ENCODE measurements around the gene PAX8.

Gene PAX8

GRCh38 chr2:113175736-113176695 is 102.7 kb downstream of the PAX8 start:
- H3K4me2 ChIP-seq, result peak overlapping the region; percentile 95 to 100 (median 98)

GRCh38 chr2:113175042-113175628 is 103.6 kb downstream of the PAX8 start:
- Histone ChIP-seq H3K27me3 (no peaks in the 10 kb centered on the region), H4K20me1 (peaks cover 0 to 53% (median 25%) of the 10 kb centered on the region in 11 experiments; a peak in 12 of 22 replicates), H3K4me1 (peaks cover 63 to 73% (median 65%) of the 10 kb centered on the region in 10 experiments), H3K9me3 (replicated peaks in 1 of 11) (no peaks in the 10 kb centered on the region), H3K27ac (peak overlapping the region; percentile 71 to 82 (median 79)), H3K36me3 (peaks cover 0 to 32% (median 0%) of the 10 kb centered on the region in 11 experiments; a peak in 8 of 22 replicates), H3K4me3 (peak overlapping the region; percentile 54 to 80 (median 64)), H3K9ac (peak overlapping the region; percentile 67 to 85 (median 76)), H3K4me2 (peak overlapping the region; percentile 95 to 100 (median 98))
- no peak for TF ChIP-seq Cebpa-rat (IDR thresholded peaks at IDR 0.05)

More at GRCh38 chr2:113175736-113176695, 102.7 kb downstream of the PAX8 start:
- no peaks in the 10 kb centered on the region for H3K9me3 ChIP-seq (replicated peaks in 1 of 11)
- H3K27ac ChIP-seq, result peak overlapping the region in 10 of 11 experiments; percentile 71 to 82 (median 79); a peak in 19 of 22 replicates
- peak overlapping the region; percentile 54 to 80 (median 64); a peak in 19 of 20 replicates for H3K4me3 ChIP-seq
- H3K4me1 ChIP-seq, result peaks cover 72 to 82% (median 74%) of the 10 kb centered on the region in 10 experiments
- H4K20me1 ChIP-seq, result peaks cover 0 to 62% (median 27%) of the 10 kb centered on the region in 11 experiments; a peak in 14 of 22 replicates
- no peak for TF ChIP-seq Cebpa-rat (IDR thresholded peaks at IDR 0.05)
- H3K9ac ChIP-seq, result peak overlapping the region; percentile 67 to 85 (median 76); a peak in 21 of 22 replicates
- peaks cover 0 to 33% (median 0%) of the 10 kb centered on the region in 11 experiments; a peak in 8 of 22 replicates for H3K36me3 ChIP-seq
- H3K27me3 ChIP-seq, result no peaks in the 10 kb centered on the region

- H3K36me3 ChIP-seq, result peaks cover 0 to 27% (median 0%) of the 10 kb centered on the region in 11 experiments; a peak in 8 of 22 replicates
- peaks cover 0 to 45% (median 17%) of the 10 kb centered on the region in 11 experiments; a peak in 12 of 22 replicates for H4K20me1 ChIP-seq
- peak overlapping the region; percentile 95 to 100 (median 98) for H3K4me2 ChIP-seq
- peak overlapping the region; percentile 67 to 85 (median 76) for H3K9ac ChIP-seq
- H3K4me3 ChIP-seq, result peak overlapping the region; percentile 54 to 80 (median 64)
- H3K27me3 ChIP-seq, result no peaks in the 10 kb centered on the region
- H3K9me3 ChIP-seq (replicated peaks in 1 of 11), result no peaks in the 10 kb centered on the region
- no peak for TF ChIP-seq Cebpa-rat (IDR thresholded peaks at IDR 0.05)
- peaks cover 55 to 69% (median 57%) of the 10 kb centered on the region in 10 experiments for H3K4me1 ChIP-seq
- H3K27ac ChIP-seq, result peak overlapping the region; percentile 71 to 82 (median 79)
Measured at GRCh38 chr2:113174376-113174750, 104.4 kb downstream of the PAX8 start.

- Histone ChIP-seq H3K27ac (peak within 1 kb of the TSS; percentile 71 to 82 (median 79)), H3K36me3 (peaks cover 0 to 23% (median 0%) of the 10 kb centered on the region in 11 experiments; a peak in 8 of 22 replicates), H4K20me1 (peaks cover 0 to 39% (median 12%) of the 10 kb centered on the region in 11 experiments; a peak in 12 of 22 replicates), H3K9ac (peak within 1 kb of the TSS; percentile 67 to 85 (median 76)), H3K4me3 (peak within 1 kb of the TSS; percentile 54 to 80 (median 64)), H3K9me3 (replicated peaks in 1 of 11) (no peaks in the 10 kb centered on the region), H3K4me1 (peaks cover 56 to 69% (median 57%) of the 10 kb centered on the region in 10 experiments), H3K4me2 (peak within 1 kb of the TSS; percentile 95 to 100 (median 98)), H3K27me3 (no peaks in the 10 kb centered on the region)
- TF ChIP-seq Cebpa-rat (IDR thresholded peaks at IDR 0.05), result no peak
Measured at GRCh38 chr2:113173542-113174375, 105.0 kb downstream of the PAX8 start, which contains the start of gene PSD4. PSD4 (plus strand) TSS chr2:113173971; CDS start chr2:113182457, 8,486 bp downstream.

- peak overlapping the region; percentile 65 to 85 (median 76); a peak in 18 of 22 replicates for H3K9ac ChIP-seq
- H4K20me1 ChIP-seq, result peaks cover 0 to 31% (median 12%) of the 10 kb centered on the region in 11 experiments; a peak in 11 of 22 replicates
- H3K27me3 ChIP-seq, result no peaks in the 10 kb centered on the region
- peaks cover 0 to 15% (median 0%) of the 10 kb centered on the region in 11 experiments; a peak in 8 of 22 replicates for H3K36me3 ChIP-seq
- H3K9me3 ChIP-seq (replicated peaks in 1 of 11), result no peaks in the 10 kb centered on the region
- no peak for TF ChIP-seq Cebpa-rat (IDR thresholded peaks at IDR 0.05)
- H3K4me1 ChIP-seq, result peaks cover 55 to 69% (median 60%) of the 10 kb centered on the region in 10 experiments
- peak overlapping the region; percentile 71 to 82 (median 79); a peak in 21 of 22 replicates for H3K27ac ChIP-seq
- peak overlapping the region in 8 of 10 experiments; percentile 54 to 80 (median 64); a peak in 12 of 20 replicates for H3K4me3 ChIP-seq
- peak overlapping the region; percentile 95 to 100 (median 98) for H3K4me2 ChIP-seq
Measured at GRCh38 chr2:113172721-113173541, 105.8 kb downstream of the PAX8 start.

GRCh38 chr2:113171334-113172075 is 107.2 kb downstream of the PAX8 start:
- Histone ChIP-seq H3K9ac (no peak overlapping the region), H3K4me3 (no peak overlapping the region), H3K36me3 (peaks cover 0 to 2% (median 0%) of the 10 kb centered on the region in 11 experiments; a peak in 3 of 22 replicates), H3K4me1 (peaks cover 47 to 60% (median 54%) of the 10 kb centered on the region in 10 experiments), H3K27ac (no peak overlapping the region), H3K4me2 (no peak overlapping the region), H3K9me3 (replicated peaks in 1 of 11) (no peaks in the 10 kb centered on the region), H3K27me3 (no peaks in the 10 kb centered on the region), H4K20me1 (peaks cover 0 to 16% (median 7%) of the 10 kb centered on the region in 11 experiments; a peak in 11 of 22 replicates)
- TF ChIP-seq Cebpa-rat (IDR thresholded peaks at IDR 0.05), result no peak

- no peaks in the 10 kb centered on the region for H4K20me1 ChIP-seq
- TF ChIP-seq Cebpa-rat (IDR thresholded peaks at IDR 0.05), result no peak
- H3K27ac ChIP-seq, result no peak overlapping the region
- no peaks in the 10 kb centered on the region for H3K9me3 ChIP-seq (replicated peaks in 1 of 11)
- no peaks in the 10 kb centered on the region for H3K36me3 ChIP-seq
- peak overlapping the region in 1 of 11 experiments; percentile 64; a peak in 1 of 22 replicates for H3K4me2 ChIP-seq
- no peaks in the 10 kb centered on the region for H3K27me3 ChIP-seq
- H3K4me3 ChIP-seq, result no peak overlapping the region
- H3K9ac ChIP-seq, result no peak overlapping the region
- H3K4me1 ChIP-seq, result peaks cover 28 to 41% (median 35%) of the 10 kb centered on the region in 10 experiments
Measured at GRCh38 chr2:113169586-113169985, 109.1 kb downstream of the PAX8 start.

Data from BLaER1 treated with 17β-estradiol and CSF1 and Interleukin-3, amounts not matched to agents 10 nM and 100 nM (cell line).